HG03521 (cell line): Measurements from ENCODE around the gene NKAPL.

Experiments
- ATAC-seq: cut with Tn5 transposase; IDR thresholded peaks from one replicate; pipeline ENCODE4 v1.9.1; 2021; ENCODE audit warnings: mild to moderate bottlenecking, moderate library complexity; ENCODE audit not compliant: unreplicated experiment

NKAPL gene

GRCh38 chr6:28245206-28245941, 13.7 kb upstream of the NKAPL start:
- ATAC-seq, result no peak

- no peak for ATAC-seq
These were observed 10.2 kb upstream of the NKAPL start for GRCh38 chr6:28248916-28249315.

DNA sequence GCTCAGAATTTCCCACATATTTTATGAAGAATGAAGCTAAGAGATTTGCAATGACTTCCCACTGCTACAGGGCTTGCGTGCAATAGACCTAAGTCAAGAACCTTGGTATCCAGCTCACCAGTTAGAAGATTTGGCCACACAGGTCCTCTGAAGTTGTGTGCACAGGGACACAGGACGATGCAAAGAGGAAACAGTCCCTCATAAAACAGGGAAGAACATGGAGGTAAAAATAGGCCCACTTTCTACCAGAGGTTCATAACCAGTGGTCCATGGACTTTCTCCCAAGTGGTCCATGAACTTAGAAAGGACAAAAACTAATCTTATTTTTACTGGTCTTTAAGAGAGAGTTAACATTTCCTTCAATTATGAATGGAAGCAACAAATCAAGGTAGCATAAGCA, 8.3 kb upstream of the NKAPL start:
- ATAC-seq, result no peak

DNA sequence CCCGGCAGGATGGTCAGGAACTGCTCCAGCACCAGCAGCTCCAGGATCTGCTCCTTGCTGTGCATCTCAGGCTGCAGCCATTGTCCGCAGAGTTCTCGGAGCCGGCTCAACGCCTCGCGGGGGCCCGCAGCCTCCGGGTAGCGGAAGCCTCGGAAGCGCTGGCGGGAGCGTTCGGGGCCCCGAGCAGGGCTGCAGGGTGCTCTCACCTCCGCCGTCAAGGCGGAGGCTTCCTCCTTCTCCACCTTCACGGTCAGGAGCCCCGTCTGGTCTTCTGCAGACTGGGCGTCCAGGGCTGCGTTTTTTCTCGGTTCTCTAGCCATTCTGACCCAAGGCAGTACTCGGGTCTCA, 7.5 kb upstream of the NKAPL start:
- peak; percentile 42 for ATAC-seq

GRCh38 chr6:28252009-28252975, 6.8 kb upstream of the NKAPL start, which contains the start of gene ZKSCAN4:
Gene ZKSCAN4 (minus strand): TSS chr6:28252269. CDS start chr6:28251980, 289 bp downstream.
- ATAC-seq, result peak; percentile 68

- no peak for ATAC-seq
These were observed 5.0 kb upstream of the NKAPL start for GRCh38 chr6:28254121-28254519.

- no peak for ATAC-seq
These were observed 2.1 kb upstream of the NKAPL start for GRCh38 chr6:28257042-28257441.

DNA sequence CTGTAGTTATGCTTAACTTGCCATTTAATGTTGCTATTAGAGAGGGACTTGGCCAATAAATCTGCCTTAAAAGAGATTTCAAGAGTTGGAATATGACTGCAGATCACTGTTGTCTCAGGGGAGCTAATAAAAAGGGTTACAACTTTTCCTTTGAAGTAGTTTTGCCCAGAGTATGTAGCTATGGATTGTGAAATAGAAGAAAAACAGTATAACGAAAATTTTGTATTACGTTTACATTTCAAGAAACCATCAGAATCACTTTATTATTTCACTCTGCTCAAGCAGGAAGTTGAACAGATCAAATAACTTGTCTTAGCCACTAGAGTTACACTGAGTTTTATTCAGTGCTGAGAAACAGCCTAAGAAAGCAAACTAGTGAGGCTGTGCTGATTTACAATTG, 4.8 kb downstream of the NKAPL start:
- ATAC-seq, result no peak

DNA sequence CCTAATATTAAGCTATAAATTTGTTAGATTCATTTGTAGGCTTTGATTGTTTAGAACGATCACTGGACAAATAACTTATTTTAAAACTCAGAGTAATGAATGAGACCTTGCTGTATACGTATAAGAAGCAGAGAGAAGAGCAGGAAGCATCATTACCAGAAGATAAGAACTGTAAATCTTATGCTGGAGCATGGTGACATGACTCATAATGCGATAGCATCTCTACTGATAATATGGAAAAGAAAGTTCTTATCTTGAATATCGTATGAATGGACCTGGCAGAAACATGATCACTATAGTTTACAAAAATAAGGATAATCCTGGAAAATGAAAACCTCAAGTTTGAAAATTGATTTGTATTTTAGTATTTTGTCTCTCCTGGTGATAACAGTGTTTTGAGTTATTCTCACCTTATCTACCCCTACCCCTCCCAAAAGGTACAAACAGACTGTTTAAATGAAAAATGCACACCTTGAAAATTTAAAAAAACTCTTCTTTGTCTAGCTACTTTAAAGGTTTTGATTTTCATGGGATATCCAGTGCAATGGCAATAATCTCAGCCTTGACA, 5.8 kb downstream of the NKAPL start:
- ATAC-seq, result no peak

DNA sequence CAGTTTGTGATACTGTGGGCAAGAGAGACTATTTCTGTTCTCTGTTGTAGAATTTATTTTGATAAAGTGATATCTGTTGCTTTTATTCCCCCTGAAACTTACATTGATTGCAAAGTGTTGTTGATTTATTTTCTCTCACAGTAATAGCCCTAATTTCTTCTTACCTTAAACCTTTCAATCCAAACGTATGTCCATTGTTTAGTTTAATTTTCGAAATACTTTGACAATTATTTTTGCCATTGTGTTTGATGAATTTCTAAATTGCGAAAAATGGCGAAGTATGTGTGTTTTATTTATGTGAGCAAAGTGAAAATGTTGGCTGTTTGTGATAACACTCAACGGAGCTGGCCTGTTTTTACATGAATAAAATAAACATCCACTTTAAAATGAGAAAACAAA, 7.5 kb downstream of the NKAPL start:
- ATAC-seq, result no peak

DNA sequence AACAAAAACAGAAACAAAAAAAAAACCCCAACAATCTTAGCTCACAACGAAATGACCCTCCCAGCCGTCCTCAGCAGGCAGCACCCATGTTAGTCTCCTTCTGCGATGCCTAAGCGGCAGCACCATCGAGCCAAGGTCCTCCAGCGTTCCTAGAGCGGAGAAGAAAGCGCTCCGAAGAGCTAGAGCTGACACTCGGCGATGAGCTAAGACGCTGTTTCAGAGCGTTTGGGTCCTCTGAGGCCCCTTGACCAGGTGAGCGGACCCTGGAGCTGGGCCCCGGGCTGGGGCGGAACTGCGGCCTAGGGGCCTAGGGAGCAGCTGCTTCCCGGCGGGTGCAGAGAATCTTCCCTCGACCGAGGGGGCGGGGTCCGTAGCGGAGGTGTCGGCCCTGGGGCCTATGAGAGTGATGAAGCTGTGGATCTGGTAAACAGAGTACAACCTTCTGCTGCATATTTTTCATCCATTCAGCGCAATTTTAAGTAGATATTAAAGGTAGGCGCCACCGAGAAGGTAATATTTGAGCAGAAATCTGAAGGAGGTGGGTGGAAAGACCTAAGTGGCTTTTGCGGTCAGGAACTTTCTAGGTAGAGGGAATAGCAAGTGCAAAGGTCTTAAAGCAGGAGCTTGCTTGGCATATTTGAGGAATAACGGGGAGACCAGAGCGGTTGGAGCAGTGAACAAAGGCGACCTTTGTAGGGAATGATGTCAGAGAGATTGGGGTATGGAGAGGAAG, 8.0 kb downstream of the NKAPL start, which contains the start of gene ZSCAN26:
TSS of gene ZSCAN26 (plus strand) at position 182 of the 733 bp plus-strand sequence. CDS start 4,777 bp downstream, outside the sequence.
- peak; percentile 85 for ATAC-seq

DNA sequence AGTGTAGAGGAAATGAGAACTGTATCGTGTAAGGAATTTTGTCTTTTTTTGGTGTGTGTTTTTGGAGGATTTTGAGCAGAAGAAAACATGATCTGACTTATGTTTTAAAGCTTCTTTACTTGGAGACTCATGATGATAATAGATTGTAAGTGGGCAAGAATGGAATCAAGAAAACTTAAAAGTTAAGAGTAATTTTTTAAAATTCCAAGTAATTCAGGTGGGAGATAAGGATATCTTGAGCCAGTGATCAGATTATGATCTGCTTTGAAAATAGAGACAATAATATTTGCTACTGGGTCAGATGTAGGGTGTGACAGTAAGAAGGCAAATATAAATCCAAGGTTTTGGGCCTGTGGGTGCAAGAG, 8.6 kb downstream of the NKAPL start:
- no peak for ATAC-seq

GRCh38 chr6:28269492-28269891, 10.4 kb downstream of the NKAPL start:
- no peak for ATAC-seq

GRCh38 chr6:28274888-28275287, 15.8 kb downstream of the NKAPL start:
- ATAC-seq, result no peak

- ATAC-seq, result no peak
These were observed 18.6 kb downstream of the NKAPL start for GRCh38 chr6:28277746-28278145.

DNA sequence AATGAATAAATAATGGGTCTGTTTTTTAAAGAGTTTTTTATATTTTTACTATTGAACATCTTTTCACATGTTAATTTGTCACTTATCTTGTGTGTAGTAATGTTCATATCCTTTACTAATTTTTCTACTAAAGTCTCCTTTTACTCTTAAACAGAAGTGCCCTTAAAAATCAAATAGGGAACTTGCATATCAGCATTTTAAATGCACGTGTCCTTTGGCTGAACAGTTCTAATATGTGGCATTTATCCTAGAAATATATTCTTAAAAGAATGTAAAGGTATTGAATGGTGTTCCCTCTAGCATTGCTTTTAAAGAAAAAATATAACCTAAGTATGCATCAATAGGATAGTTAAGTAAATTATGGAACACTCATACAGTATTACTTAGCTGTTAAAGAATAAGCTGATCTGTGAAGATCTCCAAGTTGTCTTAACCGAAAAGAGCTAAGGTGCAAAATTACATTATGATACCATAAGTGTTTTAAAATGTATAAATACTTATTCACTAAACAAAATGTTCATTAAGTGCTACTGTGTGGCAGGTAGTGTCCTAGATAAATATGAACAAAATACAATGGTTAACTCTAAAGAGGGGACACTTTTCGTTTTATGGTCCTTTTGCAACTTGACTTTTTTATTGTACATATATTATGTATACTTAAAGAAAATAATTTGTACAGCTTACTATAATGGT, 21.6 kb downstream of the NKAPL start:
- no peak for ATAC-seq

DNA sequence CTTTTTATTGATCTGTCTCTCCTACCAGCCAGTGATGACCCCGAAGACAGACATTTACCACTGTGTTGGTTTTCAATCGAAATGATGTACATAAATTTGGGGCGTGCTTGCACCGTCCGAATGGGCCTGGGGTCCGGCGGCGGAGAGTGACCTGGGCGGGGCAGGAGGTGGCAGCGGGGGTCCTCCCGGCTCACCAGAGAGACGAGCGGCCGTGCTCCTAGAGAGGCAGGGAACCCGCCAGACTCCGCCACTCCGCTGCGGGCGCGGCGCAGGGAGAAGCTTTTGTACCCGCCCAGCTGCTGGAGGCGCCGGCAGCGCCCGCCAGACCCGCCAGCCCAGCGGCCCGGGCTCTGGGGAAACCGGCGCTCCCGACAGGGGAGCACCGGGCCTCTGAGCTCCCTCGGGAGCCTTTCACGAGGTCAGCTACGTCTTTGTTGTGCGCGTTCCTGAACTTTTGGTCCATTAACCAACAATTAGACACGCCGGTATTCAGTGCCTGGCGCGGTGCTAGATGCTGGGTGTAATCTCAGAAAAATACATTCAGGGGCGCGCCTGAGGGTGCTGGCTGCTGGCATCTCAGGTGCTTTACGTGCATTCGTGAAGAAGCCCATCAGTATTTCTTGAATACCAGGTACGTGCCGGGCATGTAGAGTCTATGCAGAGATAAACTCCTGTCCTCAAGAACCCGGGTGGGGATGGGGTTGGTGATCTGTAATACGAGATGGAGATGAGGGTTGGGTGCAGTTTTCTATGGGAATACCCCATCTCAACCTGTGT, 22.4 kb downstream of the NKAPL start, which contains the start of gene PGBD1:
TSS of gene PGBD1 (plus strand) at position 285 of the 777 bp plus-strand sequence. CDS start 2,242 bp downstream, outside the sequence.
- ATAC-seq, result peak; percentile 71

DNA sequence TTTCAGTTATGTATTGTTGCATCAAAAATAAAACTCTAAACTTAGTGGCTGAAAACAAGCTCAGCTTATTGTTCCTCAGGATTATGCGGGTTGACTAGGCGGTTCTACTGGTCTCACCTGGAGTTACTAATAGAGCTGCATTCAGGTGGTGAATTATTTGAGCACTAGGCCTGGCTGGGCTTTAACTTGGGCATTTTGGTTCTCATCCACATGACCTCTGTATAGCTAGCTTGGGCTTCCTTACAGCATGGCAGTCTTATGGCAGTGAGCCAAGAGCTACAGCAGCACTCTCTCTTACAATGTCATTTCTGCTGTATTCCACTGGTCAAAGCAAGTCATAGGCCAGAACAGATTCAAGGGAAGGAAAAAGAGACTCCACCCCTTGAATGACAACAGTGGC, 23.8 kb downstream of the NKAPL start:
- ATAC-seq, result no peak

- ATAC-seq, result no peak
These were observed 32.5 kb downstream of the NKAPL start for GRCh38 chr6:28291573-28291972.
